GM06990 (cell line): Measurements from ENCODE around the gene TRMU.

Source experiments
- DNase-seq: peaks from one replicate; pipeline ENCODE4 v3.0.0-alpha.2; 2011; ENCODE audit not compliant: insufficient read length; ENCODE audit errors: extremely low read depth
- H3K27me3 ChIP-seq: replicated peaks from 2 replicates; pipeline ENCODE4 v1.6.0; 2011; ENCODE audit warnings: low read length; ENCODE audit not compliant: control insufficient read depth, insufficient read depth
- H3K36me3 ChIP-seq: 2 replicates; pipeline ENCODE4 v1.5.1; 2011; ENCODE audit warnings: low read length; ENCODE audit not compliant: control insufficient read depth, insufficient read depth
- H3K4me3 ChIP-seq: replicated peaks from 2 replicates; pipeline ENCODE4 v1.5.1; 2011; ENCODE audit warnings: low read depth, mild to moderate bottlenecking, control low read depth, low read length
- CTCF ChIP-seq: IDR thresholded peaks from 2 replicates; pipeline ENCODE4 v1.5.1; 2011; ENCODE audit warnings: low read length, control low read depth, mild to moderate bottlenecking, inconsistent platforms; ENCODE audit not compliant: insufficient read depth, poor library complexity, severe bottlenecking

The TRMU gene

GRCh38 chr22:46363611-46364321, 28.3 kb downstream of the TRMU start:
- TF ChIP-seq CTCF: no peak
- DNase-seq: no peak
- Histone ChIP-seq H3K27me3 (no peaks in the 10 kb centered on the region; the same call in 1 of the 2 replicates), H3K4me3 (no peak overlapping the region), H3K36me3 (peaks cover 2% of the 10 kb centered on the region)

- no peak for DNase-seq
- Histone ChIP-seq H3K4me3 (no peak overlapping the region), H3K36me3 (no peaks in the 10 kb centered on the region)
Measured at GRCh38 chr22:46364341-46365165, 29.0 kb downstream of the TRMU start.

GRCh38 chr22:46365166-46365624, 29.7 kb downstream of the TRMU start:
- Histone ChIP-seq H3K4me3 (no peak overlapping the region), H3K27me3 (no peaks in the 10 kb centered on the region; the same call in 1 of the 2 replicates), H3K36me3 (no peaks in the 10 kb centered on the region)
- no peak for DNase-seq
- no peak for TF ChIP-seq CTCF

More at GRCh38 chr22:46364341-46365165, 29.0 kb downstream of the TRMU start:
- H3K27me3 ChIP-seq: no peaks in the 10 kb centered on the region; the same call in 1 of the 2 replicates
- no peak for TF ChIP-seq CTCF

GRCh38 chr22:46366327-46366731, 30.8 kb downstream of the TRMU start:
- Histone ChIP-seq H3K27me3 (no peaks in the 10 kb centered on the region; the same call in 1 of the 2 replicates), H3K36me3 (no peaks in the 10 kb centered on the region), H3K4me3 (no peak overlapping the region)
- TF ChIP-seq CTCF: no peak
- DNase-seq: no peak

- Histone ChIP-seq H3K4me3 (no peak overlapping the region; the same call in 1 of the 2 replicates), H3K27me3 (no peaks in the 10 kb centered on the region; the same call in 1 of the 2 replicates), H3K36me3 (no peaks in the 10 kb centered on the region)
- no peak for DNase-seq
- no peak for TF ChIP-seq CTCF
Measured at GRCh38 chr22:46366801-46367706, 31.5 kb downstream of the TRMU start.
